ENCODE results near the gene MMEL1.

DNA sequence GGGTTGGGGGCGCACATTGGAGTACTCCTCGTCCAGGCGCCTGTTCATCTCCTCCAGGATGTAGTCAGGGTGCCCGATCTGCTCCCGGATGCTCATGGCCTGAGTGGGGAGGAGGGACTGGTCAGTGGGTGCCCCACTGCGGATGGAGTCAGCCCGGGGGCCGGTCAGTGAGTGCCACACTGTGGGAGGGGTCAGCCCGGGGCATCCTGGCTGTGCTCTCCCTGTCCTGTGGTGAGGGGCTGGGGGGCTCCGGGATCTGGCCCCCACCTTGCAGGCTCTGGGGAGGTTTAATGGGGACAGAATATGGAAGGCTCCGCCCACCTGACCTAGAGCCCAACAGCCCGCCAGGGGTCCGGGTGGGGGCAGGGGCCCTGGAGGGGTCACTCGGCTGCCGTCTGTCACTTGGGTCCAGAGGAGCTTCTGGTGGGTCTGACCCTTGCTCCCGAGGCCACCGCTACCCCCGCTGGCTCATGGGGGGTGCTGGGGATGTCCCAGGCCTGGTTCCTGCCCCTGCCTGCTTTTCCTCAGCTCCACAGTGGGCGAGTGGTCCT lies 37.5 kb downstream of the MMEL1 start:
- TF ChIP-seq, protein P1, sequence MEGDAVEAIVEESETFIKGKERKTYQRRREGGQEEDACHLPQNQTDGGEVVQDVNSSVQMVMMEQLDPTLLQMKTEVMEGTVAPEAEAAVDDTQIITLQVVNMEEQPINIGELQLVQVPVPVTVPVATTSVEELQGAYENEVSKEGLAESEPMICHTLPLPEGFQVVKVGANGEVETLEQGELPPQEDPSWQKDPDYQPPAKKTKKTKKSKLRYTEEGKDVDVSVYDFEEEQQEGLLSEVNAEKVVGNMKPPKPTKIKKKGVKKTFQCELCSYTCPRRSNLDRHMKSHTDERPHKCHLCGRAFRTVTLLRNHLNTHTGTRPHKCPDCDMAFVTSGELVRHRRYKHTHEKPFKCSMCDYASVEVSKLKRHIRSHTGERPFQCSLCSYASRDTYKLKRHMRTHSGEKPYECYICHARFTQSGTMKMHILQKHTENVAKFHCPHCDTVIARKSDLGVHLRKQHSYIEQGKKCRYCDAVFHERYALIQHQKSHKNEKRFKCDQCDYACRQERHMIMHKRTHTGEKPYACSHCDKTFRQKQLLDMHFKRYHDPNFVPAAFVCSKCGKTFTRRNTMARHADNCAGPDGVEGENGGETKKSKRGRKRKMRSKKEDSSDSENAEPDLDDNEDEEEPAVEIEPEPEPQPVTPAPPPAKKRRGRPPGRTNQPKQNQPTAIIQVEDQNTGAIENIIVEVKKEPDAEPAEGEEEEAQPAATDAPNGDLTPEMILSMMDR (IDR thresholded peaks at IDR 0.05), result no peak
- no peak for TF ChIP-seq POLR2A (IDR thresholded peaks at IDR 0.05)
